Activated CD4-positive, alpha-beta T cell treated with anti-CD3 and anti-CD28 coated beads for 24 hours (primary cell): ENCODE measurements around the gene MAPK9.

ENCODE experiments used
- DNase-seq, 2 donors: peaks; one replicate each; pipeline ENCODE4 v3.0.0-alpha.2; 2020; ENCODE audit warnings: low read depth in 2 of 2

Gene MAPK9

GRCh38 chr5:180294913-180295555 is 3.2 kb upstream of the MAPK9 start:
- no peak for DNase-seq

DNA sequence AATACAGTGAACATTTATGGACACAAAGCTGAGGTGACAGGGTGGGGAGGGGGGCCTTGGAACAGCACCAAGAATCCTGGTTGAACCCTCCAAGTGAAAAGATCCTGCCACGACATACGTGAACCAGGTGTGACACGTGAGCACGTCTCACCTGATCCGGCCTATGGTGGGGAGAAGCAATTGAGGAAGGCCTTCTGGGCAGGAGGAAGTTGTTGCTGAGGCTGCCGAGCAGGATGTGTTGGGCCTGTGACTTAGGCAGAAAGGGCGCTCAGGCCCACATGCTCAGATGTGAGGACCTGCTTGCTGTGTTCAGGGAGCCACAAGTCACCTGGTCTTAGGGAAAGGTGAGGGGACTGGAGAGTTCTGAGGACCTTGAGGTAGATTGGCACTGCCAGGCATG is 2.5 kb upstream of the MAPK9 start:
- no peak for DNase-seq

DNA sequence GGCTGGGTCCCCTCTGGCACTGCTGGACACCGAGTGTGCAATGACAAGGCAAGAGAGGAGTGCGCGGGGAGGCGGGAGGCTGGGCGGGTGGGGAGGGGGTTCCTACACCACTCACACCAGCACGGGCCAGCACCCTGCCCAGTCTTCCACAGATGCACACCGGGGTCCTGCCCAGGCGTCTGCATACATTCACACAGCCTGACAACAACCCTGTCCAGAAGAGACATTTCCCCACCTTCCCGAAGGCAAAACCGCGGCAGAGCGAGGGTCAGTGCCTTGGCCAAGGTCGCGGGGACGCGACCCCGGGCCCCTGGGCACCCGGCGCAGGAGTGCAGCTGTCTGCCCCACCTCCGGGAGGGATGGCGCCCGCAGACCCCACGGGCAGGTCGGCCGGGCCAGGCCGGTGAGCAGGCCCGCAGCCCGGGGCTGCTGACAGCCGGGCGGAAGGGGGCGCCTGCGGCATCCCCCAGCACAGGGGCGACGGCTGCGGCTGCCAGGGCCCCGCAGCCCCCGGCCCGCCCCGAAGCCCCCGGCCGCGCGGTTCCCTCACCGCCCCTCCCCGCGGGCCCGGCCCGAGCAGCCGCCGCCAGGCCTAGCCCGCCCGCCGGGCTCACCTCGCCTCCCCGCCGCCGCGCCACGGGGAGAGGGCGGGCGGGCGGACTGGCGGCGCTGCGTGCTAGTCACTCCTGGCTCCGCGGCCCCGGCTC is 496 bp downstream of the MAPK9 start:
- no peak for DNase-seq

- no peak for DNase-seq
Measured at GRCh38 chr5:180290568-180291233, 1.2 kb downstream of the MAPK9 start.

- no peak for DNase-seq
Measured at GRCh38 chr5:180289966-180290365, 1.9 kb downstream of the MAPK9 start.

- DNase-seq = no peak
Measured at GRCh38 chr5:180289433-180289832, 2.5 kb downstream of the MAPK9 start.

DNA sequence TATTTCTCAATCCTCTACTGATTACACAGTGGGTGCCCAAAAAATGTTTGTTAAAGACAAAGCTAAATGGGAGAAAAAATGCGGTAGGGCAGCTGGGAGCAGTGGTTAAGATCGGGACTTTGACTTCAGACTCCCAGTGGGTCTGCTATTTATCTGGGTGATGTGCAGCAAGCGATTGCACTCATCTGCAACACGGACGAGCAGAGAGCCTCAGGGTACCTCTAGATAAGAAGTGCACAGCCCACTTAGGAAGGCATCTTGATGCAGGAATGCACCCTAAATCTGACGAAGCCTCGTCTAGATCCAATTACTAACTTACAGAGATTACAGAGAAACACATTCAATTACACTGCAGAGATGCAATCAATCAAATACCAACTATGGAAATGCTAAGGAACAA is 4.0 kb downstream of the MAPK9 start:
- DNase-seq = no peak

- DNase-seq = no peak
Measured at GRCh38 chr5:180287404-180287803, 4.5 kb downstream of the MAPK9 start.

DNA sequence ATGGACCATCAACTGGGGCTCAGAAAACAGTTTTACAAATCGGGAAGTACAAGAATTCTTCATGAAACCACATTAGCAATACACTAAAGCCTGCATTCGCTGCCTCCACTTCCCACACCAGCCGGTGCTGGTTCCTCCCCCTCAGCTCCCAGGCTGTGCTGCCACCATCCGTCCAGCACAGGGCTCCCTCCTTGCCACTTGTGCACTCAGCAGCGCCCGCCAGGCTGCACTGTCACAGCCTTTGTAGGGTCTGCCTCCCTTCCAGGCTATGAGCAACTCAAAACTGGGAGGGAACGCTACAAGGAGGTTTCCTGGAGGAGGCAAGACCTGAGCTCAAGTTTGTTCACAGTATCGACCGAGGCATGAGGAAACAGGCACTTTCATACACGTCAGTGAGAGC is 7.7 kb downstream of the MAPK9 start:
- DNase-seq = no peak

GRCh38 chr5:180283026-180283615 is 8.8 kb downstream of the MAPK9 start:
- DNase-seq = no peak

GRCh38 chr5:180282281-180282680 is 9.6 kb downstream of the MAPK9 start:
- DNase-seq = no peak

DNA sequence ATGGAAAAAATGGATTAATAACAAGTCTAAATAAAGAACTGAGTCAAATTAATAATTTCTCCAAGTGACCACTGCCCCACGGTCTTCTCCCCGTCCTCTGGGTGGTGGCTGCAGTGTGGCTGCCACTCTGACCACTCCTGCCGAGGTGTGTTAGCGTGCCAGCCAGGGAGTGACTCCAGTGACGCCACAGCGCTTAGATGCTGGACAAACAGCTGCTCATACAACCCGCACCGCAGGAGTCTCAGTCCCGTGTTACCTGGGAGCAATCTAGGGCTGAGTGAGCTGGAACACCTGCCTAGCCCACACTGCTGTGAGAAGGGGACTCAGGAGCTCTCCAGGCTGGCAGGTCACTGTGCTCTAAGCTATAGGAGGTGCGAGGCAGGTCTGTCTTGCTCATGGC is 10.2 kb downstream of the MAPK9 start:
- no peak for DNase-seq

GRCh38 chr5:180274695-180275094 is 17.2 kb downstream of the MAPK9 start:
- DNase-seq = no peak

GRCh38 chr5:180271221-180271620 is 20.7 kb downstream of the MAPK9 start:
- DNase-seq = no peak

- DNase-seq = no peak
Measured at GRCh38 chr5:180259260-180259611, 32.6 kb downstream of the MAPK9 start.

DNA sequence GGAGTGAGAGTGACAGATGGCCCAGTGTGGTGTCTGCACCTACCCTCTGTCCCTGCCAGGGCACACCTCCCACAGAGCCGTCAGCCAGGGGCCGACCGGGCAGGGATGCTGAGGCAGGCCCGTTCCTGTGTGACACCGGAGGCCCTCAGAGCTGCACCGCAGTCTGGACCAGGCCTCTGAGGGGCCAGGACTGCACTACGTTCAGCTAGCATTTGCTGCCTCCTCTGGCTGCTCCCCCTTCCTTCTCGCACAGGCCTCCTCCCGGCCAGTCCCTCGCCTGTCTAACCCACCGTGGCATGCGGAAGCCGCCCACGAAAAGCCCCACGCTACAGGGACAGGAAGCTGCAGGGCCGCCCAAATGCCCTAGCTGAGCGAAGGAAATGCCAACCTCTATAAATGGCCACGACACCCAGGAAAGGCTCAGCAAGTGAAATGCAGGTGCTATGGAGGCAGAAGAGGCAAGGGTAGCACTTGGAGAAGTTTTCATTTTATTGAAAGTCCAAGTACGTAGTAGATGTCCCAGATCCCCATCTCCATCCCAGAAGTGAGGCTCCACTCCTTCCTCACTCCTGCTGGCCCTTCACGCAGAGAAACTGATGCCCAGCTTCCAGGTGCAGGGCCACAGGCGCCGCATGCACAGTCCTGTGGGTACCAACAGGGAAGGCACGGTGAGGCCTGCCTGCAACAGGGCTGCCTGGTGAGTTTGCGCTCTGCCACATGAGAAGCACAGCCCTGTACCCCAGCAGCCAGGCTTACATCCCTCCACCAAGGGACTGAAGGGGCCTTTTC is 38.7 kb downstream of the MAPK9 start:
- no peak for DNase-seq

GRCh38 chr5:180251887-180252286 is 40.0 kb downstream of the MAPK9 start:
- DNase-seq = no peak

GRCh38 chr5:180251141-180251540 is 40.7 kb downstream of the MAPK9 start:
- no peak for DNase-seq

DNA sequence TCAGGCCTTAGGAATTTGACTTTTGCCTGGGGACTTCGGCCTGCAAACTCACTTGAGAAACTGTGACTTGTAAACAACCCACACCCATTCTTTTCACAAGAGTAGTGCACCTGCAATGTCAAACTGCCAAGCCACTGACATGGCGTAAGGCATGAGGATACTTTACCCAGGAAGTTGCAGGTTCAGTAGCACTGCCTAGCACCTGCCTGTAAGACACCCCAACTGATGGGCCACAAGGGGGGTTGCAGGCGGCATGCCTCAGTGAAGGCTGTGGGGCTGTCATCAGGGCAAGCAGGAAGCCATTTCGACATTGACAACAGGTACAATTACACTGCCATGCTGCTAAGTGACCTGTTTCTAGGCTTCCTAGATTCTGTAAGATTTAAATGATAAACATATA is 41.6 kb downstream of the MAPK9 start:
- DNase-seq = no peak

- DNase-seq = no peak
Measured at GRCh38 chr5:180241600-180241999, 50.3 kb downstream of the MAPK9 start.

DNA sequence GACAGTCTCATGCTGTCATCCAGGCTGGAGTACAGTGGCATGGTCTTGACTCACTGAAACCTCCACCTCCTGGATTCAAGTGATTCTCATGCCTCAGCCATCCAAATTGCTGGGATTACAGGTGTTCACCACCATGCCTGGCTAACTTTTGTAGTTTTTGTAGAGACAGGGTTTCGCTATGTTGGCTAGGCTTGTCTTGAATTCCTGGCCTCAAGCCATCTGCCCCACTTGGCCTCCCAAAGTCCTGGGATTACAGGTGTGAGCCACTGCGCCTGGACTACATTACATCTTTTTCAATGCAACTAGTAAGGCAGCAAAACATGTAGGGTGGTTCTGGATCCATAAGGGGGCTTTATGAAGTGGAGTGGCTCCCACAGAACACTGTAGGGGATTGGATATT is 53.3 kb downstream of the MAPK9 start:
- DNase-seq = no peak

- DNase-seq = no peak
Measured at GRCh38 chr5:180235846-180236245, 56.0 kb downstream of the MAPK9 start.
